NT2/D1 (cell line): ENCODE measurements around the gene ANXA10.

Experiments used
- SUZ12 ChIP-seq: IDR thresholded peaks from 2 replicates; pipeline ENCODE4 v1.6.1; 2011; ENCODE audit not compliant: insufficient read length, insufficient read depth; ENCODE audit errors: extremely low read depth
- YY1 ChIP-seq: IDR thresholded peaks from 2 replicates; pipeline ENCODE4 v1.6.1; 2011; ENCODE audit not compliant: insufficient read length, insufficient read depth

- no peak for TF ChIP-seq YY1
- no peak for TF ChIP-seq SUZ12
Measured at GRCh38 chr4:168050002-168050401, 42.3 kb upstream of the ANXA10 start.
